HG03439 (cell line): ENCODE data around the gene ANXA2.
"Not testable (repeated sequence)": the region's sequence is repeated elsewhere in the genome, so short reads cannot be mapped to it uniquely, and the experiment has no call there.

Source experiments
- ATAC-seq: cut with Tn5 transposase; IDR thresholded peaks from one replicate; pipeline ENCODE4 v1.9.1; 2021; ENCODE audit warnings: mild to moderate bottlenecking, moderate library complexity; ENCODE audit not compliant: unreplicated experiment

Gene ANXA2

GRCh38 chr15:60372227-60372626 is 25.6 kb downstream of the ANXA2 start:
- ATAC-seq = no peak

GRCh38 chr15:60371175-60372051 is 26.4 kb downstream of the ANXA2 start:
- no peak for ATAC-seq

- no peak for ATAC-seq
Measured at GRCh38 chr15:60370869-60371136, 27.0 kb downstream of the ANXA2 start.

- no peak for ATAC-seq
Measured at GRCh38 chr15:60370105-60370868, 27.5 kb downstream of the ANXA2 start.

- ATAC-seq = no peak
Measured at GRCh38 chr15:60369696-60370095, 28.1 kb downstream of the ANXA2 start.

GRCh38 chr15:60364612-60364924 is 33.2 kb downstream of the ANXA2 start:
- ATAC-seq = no peak

GRCh38 chr15:60363903-60364611 is 33.7 kb downstream of the ANXA2 start:
- ATAC-seq = no peak

- no peak for ATAC-seq
Measured at GRCh38 chr15:60363087-60363549, 34.7 kb downstream of the ANXA2 start.

GRCh38 chr15:60362321-60363086 is 35.3 kb downstream of the ANXA2 start:
- no peak for ATAC-seq

GRCh38 chr15:60359738-60360137 is 38.0 kb downstream of the ANXA2 start:
- not testable (repeated sequence) for ATAC-seq

- ATAC-seq = no peak
Measured at GRCh38 chr15:60358935-60359682, 38.7 kb downstream of the ANXA2 start.

GRCh38 chr15:60356832-60357231 is 41.0 kb downstream of the ANXA2 start:
- no peak for ATAC-seq

- ATAC-seq = no peak
Measured at GRCh38 chr15:60355148-60355857, 42.5 kb downstream of the ANXA2 start.

- no peak for ATAC-seq
Measured at GRCh38 chr15:60353245-60353920, 44.4 kb downstream of the ANXA2 start.

GRCh38 chr15:60352525-60352924 is 45.3 kb downstream of the ANXA2 start:
- ATAC-seq = no peak

GRCh38 chr15:60351066-60351465 is 46.7 kb downstream of the ANXA2 start:
- no peak for ATAC-seq

GRCh38 chr15:60350108-60350507 is 47.7 kb downstream of the ANXA2 start:
- no peak for ATAC-seq

- no peak for ATAC-seq
Measured at GRCh38 chr15:60349589-60349988, 48.2 kb downstream of the ANXA2 start.

- ATAC-seq = no peak
Measured at GRCh38 chr15:60347480-60348049, 50.2 kb downstream of the ANXA2 start.
